SK-N-SH (cell line): ENCODE measurements around the gene USP48.

Experiments
- CTCF ChIP-seq: fragments of 200-600 bp; sonication (generic); IDR thresholded peaks from 2 replicates; pipeline ENCODE4 v1.6.1; 2017; ENCODE audit warnings: antibody characterized with exemption, mild to moderate bottlenecking, moderate library complexity
- EP300 ChIP-seq, 2 experiments: IDR thresholded peaks; 2 replicates each; pipeline versions ENCODE4 v1.4.0 to v1.6.1; 2012; ENCODE audit warnings: borderline replicate concordance in 1 of 2, low read depth in 1 of 2, low read length in 1 of 2
- EZH2phosphoT487 ChIP-seq: fragments of 200-600 bp; sonication (generic); IDR thresholded peaks from 2 replicates; pipeline ENCODE4 v1.6.1; 2017; ENCODE audit warnings: low read depth, mixed run types, mild to moderate bottlenecking, antibody characterized with exemption, moderate library complexity, borderline replicate concordance
- MAX ChIP-seq: IDR thresholded peaks from 2 replicates; pipeline ENCODE4 v1.4.0; 2012; ENCODE audit warnings: low read depth
- REST ChIP-seq: IDR thresholded peaks from 2 replicates; pipeline ENCODE4 v1.6.1; 2012; ENCODE audit warnings: mild to moderate bottlenecking, low read depth, low read length, moderate library complexity
- RFX5 ChIP-seq: IDR thresholded peaks from 2 replicates; pipeline ENCODE4 v1.6.1; 2012; ENCODE audit warnings: mild to moderate bottlenecking, improper control_type of control experiment, low read length
- TCF12 ChIP-seq: IDR thresholded peaks from 2 replicates; pipeline ENCODE4 v1.4.0; 2012
- TEAD4 ChIP-seq: IDR thresholded peaks from 2 replicates; pipeline ENCODE4 v1.4.0; 2012; ENCODE audit warnings: mild to moderate bottlenecking, borderline replicate concordance; ENCODE audit not compliant: insufficient read depth
- TF ChIP-seq, protein P1 (sequence below): IDR thresholded peaks from 2 replicates; pipeline ENCODE4 v1.4.0; 2012; ENCODE audit warnings: low read depth, borderline replicate concordance

GRCh38 chr1:21631944-21632887, 150.7 kb downstream of the USP48 start:
- TF ChIP-seq REST, result no peak
- TF ChIP-seq TEAD4, result no peak
- TF ChIP-seq, protein P1, sequence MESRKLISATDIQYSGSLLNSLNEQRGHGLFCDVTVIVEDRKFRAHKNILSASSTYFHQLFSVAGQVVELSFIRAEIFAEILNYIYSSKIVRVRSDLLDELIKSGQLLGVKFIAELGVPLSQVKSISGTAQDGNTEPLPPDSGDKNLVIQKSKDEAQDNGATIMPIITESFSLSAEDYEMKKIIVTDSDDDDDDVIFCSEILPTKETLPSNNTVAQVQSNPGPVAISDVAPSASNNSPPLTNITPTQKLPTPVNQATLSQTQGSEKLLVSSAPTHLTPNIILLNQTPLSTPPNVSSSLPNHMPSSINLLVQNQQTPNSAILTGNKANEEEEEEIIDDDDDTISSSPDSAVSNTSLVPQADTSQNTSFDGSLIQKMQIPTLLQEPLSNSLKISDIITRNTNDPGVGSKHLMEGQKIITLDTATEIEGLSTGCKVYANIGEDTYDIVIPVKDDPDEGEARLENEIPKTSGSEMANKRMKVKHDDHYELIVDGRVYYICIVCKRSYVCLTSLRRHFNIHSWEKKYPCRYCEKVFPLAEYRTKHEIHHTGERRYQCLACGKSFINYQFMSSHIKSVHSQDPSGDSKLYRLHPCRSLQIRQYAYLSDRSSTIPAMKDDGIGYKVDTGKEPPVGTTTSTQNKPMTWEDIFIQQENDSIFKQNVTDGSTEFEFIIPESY, result no peak
- no peak for TF ChIP-seq EP300 (IDR thresholded peaks at IDR 0.05; ENCODE audit: borderline replicate concordance in 1 of 2, low read depth in 1 of 2, low read length in 1 of 2)
- TF ChIP-seq RFX5, result no peak
- no peak for TF ChIP-seq CTCF
- TF ChIP-seq TCF12, result no peak
- TF ChIP-seq EZH2phosphoT487, result no peak
- TF ChIP-seq MAX, result no peak
